Suppressor macrophage (primary cell): ENCODE data around the gene CRYGC.
"Not testable (repeated sequence)": the region's sequence is repeated elsewhere in the genome, so short reads cannot be mapped to it uniquely, and the experiment has no call there.

Experiments
- DNase-seq, 4 experiments: peaks; one replicate each; pipeline ENCODE4 v3.0.0-alpha.2; 2020 to 2022
- total RNA-seq, 17 experiments: gene quantifications; one replicate each; lab custom pipeline; 2026; ENCODE audit warnings: mixed read lengths in 6 of 17, inconsistent platforms in 3 of 17; lab: John Stamatoyannopoulos, UW

Gene CRYGC, protein sequence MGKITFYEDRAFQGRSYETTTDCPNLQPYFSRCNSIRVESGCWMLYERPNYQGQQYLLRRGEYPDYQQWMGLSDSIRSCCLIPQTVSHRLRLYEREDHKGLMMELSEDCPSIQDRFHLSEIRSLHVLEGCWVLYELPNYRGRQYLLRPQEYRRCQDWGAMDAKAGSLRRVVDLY
- total RNA-seq = 0 to 0.44 (median 0) reads per million in 17 experiments

DNA sequence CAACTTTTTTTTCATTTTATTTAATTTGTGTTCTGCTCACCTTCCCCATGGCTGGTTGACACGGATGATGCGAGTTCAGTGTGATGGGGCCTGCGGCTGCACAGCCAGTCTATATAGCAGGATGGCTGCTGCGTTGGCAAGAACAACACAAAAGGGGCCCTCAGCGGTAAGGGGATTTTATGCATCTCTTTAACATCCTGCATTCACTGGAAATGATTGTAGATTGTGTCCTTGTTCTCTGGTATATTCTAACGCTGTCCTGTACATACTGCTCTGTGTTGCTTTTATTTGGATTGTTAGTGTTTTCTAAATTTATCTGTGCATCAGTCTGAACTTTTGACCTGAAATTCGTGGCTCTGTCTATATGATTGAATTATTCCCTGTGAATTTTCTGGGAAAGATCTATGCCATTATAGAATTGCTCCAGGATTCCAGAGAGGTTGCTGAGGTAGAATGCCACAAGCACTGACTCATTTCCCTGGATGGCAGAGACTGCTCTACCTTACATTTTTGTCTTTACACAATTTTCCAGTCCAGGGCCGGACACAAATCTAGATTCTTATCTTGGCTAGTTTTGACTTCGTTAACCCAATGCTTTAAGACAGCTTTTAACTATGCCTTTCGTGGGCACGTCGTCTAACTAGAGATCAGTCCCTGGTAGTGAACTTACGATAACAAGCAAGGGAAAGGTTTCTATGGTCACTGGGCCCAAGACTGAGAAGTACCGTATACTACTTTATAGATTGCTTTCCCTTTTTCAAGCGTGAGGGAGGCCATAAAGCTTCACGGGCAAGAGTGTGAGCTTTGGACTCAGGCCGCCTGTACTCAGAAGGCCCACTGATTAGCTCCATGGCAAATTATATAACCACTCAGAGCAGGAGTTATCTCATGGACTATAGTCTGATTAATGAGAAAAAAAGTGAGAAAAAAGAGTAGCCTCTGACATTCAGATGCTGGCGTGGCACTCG is at the start of gene CRYGC:
Gene CRYGC, minus strand, starts transcription at position 85 of the 968 bp plus-strand sequence. Its CDS starts 36 bp downstream, at position 49.
- DNase-seq = no peak

DNA sequence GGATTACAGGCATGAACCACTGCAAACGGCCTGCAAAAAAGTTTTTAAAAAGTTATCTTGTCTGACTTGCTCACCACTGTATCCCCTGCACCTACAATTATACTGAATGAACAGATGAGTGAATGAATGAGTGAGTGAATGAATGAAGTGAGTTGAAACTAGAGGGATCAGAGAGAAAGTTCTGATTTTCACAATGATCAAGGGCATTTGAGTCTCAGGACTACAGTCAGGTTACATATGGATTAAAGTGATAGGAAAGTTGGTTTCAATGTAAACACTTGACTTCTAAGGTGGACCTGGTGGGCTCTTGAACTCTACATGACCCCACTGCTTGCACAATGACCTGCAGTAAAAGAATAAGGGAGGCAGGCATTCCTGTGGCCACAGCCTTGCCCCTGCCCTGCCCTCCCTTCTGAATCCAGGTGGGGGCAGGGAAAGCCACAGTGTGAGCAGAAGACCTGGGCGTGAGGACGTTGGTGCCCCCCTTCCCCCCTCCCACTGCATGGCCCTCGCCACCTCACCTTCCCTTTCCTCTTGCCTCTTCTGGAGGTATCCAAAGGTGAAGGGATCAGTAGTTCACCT is 49.5 kb upstream of the CRYGC start:
- DNase-seq = no peak

DNA sequence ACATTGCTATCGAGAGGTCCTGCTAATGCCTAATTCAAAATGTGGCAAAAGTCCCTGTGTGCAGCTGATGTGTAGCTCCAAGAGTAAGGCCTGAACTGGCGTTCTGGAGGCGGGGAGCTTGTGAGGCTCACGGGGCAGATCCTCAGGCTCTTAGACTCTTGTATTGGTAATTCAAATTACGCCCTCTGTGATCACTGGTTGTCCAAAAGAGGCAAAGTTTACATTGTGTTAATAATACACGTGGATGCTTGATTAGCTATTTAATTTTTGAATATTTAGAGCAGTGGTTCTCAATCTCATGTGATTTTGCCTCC is 46.2 kb upstream of the CRYGC start:
- peak in 2 of 4 experiments; percentile 8 to 12 for DNase-seq

DNA sequence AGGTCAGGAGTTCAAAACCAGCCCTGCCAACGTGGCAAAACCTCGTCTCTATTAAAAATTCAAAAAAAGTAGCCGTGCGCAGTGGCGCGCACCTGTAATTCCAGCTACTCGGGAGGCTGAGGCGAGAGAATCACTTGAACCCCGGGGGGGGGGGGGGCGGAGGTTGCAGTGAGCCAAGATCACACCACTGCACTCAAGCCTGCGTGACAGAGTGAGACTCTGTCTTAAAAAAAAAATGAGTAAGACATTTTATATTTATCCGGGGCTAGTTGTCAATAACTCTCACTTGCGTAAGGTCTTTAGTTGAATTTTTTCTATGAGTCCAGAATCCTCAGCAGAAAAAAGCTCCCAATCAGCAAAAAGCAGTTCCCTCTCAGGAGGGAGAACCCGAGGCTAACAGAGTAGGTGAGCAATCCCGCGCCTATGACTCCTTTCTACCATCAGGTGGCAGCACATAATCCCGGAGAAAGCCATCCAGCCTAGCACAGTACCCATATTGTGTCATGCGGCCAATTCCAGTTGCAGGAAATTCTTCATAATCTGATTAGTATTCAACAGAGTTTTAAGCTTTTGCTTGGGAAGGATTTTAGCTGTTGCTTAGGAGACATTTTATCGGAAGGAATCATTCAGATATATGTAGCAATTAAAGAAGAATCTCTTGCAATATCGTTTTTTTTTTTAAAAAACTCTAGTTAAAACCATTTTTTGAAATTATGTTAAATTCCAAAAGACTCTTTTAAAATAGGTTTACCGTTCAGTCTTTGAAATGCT is 45.6 kb upstream of the CRYGC start:
- peak; percentile 92 to 96 (median 95) for DNase-seq

DNA sequence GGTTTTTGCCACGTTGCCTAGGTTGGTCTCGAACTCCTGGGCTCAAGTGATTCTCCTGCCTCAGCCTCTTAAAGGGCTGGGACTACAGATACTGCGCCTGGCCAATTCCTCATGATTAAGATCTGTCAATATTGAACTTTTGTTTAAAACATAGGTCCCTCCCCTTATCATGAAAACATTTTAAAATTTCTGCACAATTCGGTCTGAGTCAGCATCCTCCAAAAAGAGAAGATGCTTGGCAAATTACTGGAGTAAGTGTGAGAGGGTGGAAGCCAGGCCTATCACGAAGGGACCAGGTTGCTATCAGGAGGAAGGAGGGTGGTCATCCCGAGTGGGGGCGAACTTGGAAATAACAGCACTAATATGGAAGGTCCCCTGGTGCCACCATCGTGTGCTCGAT is 44.5 kb upstream of the CRYGC start:
- DNase-seq = no peak

DNA sequence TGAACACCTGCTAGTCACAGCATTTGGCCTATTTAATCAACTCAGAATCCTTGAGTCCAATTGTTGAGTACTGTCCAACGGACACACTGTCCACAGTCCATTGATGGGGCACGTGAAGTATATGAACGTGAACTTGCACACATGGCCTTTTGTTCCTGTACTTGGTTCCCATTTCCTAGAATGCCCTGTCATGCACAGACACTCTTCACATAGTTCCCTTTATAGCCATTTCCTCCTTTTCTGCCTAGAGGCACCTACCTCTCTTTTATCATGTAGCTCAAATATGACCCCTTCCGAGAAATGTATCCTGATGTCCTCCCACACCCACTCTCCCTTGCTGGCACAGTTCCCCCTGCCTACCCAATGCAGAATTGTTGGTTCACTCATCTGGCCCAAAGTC is 42.5 kb upstream of the CRYGC start:
- DNase-seq = peak; percentile 74 to 93 (median 82)

DNA sequence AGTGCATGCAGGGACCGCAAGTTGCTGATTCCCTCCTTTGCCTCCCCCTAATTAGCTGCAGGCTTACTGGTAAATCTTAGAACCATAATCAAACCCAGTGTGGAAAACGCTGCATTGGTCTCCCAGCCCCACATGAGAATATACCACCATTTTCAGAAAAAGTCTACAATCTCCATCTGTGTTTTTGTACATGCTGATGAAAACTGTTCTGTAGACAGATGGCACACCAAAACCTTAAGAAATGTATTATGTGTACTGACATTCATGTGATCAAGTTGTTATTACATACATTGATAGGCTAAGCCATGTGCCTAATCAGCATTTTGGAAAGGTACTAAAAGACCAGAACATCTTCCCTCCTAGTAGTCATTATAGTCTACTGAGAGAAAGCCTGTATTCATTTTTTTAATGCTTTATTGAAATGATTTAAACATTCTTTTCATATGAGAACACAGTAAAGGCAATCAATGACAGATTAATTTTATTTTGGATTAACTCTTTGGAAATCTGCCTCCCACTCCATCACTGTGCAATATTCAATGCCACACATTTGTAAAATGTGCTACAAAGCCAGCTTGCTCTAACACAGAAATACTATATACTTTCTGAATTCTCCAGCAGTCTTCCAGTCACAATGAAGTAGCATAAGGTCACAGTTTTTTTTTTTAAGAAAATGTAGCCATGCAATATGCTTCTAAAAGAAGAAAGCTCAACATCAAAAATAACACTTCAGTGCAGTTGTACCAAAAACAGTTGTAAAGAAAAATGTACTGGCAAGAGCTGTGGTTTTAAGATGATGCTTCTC is 35.5 kb upstream of the CRYGC start:
- DNase-seq = no peak

DNA sequence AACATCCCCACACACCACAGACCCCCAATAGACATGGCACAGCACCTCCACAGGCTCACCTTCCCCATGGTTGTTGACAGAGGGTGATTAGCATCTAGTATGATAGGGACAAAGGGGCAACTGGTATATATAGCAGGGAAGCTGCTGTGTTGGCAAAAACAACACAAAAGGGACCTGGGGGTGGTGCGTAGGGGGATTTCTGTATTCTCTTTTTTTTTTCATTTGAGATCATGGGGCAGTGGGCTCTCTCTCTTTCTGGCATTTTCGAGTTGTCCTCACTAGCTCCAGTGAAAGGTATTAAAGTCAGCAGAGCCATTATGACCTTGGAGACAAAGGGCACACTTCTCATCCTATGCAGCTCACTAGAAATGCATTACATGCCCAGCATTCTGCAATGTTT is 33.9 kb upstream of the CRYGC start, which contains the start of gene CRYGA:
Gene CRYGA, minus strand, starts transcription at position 101 of the 400 bp plus-strand sequence. Its CDS starts 33 bp downstream, at position 68.
- DNase-seq = no peak

DNA sequence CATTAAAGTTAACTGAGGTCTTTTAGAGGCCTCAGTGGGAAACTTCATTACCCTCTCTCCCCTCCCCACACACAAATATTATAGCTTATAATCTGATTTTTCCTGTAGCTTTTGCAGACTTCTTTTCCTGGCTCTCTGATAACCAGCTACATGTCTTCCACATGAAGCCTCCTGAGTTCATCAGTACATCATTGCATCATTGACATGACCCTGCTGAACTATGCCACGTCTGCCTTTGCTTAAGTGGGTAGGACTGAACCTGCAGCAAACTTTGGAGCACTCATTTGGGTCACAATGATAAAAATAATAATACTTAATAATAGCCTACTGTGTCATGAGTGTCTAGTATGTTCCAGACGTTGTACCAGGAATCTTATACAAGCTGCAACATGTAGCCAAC is 26.8 kb upstream of the CRYGC start:
- no peak for DNase-seq

DNA sequence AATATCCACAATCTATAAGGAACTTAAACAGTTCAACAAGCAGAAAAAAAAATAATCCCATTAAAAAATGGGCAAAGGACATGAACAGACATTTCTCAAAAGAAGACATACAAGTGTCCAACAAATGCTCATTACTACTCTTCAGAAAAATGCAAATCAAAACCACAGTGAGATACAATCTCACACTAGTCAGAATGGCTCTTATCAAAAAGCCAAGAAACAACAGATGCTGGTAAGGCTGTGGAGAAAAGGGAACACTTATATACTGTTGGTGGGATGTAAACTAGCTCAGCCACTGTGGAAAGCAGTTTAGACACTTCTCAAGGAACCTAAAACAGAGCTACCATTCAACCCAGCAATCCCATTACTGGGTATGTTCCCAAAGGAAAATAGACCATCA is 23.5 kb upstream of the CRYGC start:
- no peak for DNase-seq

DNA sequence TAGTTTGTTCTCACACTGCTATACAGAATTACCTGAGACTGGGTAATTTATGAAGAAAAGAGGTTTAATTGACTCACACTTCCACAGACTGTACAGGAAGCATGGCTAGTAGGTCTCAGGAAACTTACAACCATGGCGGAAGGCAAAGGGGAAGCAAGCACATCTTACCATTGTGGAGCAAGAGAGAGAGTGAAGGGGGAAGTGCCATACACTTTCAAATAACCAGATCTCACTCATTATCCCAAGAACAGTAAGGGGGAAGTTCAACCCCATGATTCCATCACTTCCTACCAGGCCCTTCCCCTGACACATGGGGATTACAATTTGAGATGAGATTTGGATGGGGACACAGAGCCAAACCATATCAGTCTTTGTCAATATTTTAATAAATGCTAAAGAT is 21.3 kb upstream of the CRYGC start:
- DNase-seq = peak; percentile 49 to 74 (median 60)

DNA sequence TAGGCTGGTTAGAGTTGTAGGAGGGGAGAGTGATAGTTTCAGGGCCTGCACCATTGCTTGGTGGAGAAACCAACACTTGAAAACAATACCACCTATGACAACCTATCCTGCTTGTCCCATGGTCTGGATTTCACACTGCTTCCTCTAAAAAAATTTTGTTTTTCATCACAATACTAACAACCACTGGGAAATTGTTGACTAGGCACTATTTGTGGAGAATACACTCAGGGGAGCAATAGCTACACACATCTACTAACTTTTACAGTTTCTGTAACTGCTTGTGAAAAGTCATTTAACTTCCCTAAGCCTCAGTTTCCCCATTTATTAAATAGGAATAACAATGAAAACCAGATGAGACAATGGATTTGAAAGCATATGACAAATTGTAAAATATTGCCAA is 20.5 kb upstream of the CRYGC start:
- no peak for DNase-seq

DNA sequence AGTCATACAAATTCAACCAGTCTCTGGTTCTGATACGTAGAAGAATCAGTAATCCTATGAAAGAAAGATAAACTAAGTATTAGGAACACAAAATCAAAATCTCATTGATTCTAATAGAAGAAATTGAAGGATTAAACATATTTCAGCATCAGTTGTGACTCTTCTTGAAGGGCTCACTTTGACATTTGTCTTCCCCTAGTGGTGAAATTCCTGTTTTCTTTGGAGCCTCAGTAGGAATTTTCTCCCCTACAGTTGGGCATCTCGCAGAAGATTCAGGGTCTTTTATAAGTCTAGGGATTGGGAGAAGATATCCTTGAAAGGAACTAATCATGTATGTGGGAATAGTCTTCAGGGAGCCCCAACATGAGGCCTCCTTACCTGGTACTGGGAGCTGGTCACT is 19.2 kb upstream of the CRYGC start:
- no peak for DNase-seq

DNA sequence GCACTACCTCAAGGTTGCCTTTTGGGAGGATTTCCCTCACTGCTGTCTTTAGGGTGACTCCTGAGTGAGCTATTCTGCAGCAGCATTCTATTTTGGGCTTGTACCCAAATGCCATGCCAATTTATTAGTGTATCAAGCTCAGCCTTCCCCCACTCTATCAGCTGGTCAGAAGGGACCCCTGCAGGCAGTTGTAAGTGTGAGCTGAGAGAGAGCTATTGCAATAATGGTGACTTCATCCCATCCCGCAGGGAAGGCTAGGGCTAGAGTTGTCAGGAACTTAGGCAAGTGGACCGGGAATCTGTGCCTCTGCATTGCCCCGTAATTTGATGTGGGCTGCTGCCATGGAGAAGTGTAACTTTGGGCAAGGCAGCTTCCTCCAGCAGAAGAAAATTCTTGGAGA is 18.1 kb upstream of the CRYGC start:
- DNase-seq = no peak

DNA sequence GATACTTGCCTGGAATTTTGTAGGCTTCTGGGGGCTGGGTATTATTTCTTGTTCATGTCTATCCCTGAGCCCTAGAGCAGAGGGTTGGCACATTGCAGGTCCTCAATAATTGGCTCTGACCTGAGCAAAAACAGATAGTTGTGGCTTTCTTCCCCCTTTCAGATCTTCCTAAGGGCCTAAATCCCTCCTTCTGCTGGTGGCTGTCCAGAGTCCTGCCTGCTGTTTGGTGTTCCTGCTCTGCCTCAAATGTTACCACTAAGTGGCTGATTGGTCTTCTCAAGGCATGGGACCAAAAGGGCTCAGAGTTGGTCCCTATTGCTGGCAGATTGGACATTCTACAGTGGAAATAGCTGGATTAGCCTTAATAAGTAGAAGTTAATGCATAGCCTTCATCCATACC is 17.4 kb upstream of the CRYGC start:
- no peak for DNase-seq

DNA sequence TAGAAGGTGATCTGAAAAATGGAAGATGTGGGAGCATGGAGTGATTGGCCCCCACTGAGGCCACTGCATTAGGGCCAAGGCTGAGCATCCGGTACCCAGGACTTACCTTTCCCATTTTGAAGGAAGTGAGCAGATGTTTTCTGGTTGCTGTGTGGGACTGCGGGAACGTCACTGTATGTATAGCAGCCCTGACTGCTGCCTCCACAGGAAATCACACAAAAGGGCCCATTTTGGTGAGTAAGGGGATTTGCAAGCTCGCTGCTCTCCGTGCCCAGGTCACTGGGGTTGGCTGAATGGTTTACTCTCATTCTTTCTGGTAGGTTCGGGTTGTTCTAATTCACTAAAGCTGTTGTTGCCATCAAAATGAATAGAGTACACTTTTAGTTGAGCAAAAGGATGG is 16.4 kb upstream of the CRYGC start, which contains the start of gene CRYGB:
Gene CRYGB, minus strand, starts transcription at position 153 of the 400 bp plus-strand sequence. Its CDS starts 38 bp downstream, at position 115.
- DNase-seq = no peak

DNA sequence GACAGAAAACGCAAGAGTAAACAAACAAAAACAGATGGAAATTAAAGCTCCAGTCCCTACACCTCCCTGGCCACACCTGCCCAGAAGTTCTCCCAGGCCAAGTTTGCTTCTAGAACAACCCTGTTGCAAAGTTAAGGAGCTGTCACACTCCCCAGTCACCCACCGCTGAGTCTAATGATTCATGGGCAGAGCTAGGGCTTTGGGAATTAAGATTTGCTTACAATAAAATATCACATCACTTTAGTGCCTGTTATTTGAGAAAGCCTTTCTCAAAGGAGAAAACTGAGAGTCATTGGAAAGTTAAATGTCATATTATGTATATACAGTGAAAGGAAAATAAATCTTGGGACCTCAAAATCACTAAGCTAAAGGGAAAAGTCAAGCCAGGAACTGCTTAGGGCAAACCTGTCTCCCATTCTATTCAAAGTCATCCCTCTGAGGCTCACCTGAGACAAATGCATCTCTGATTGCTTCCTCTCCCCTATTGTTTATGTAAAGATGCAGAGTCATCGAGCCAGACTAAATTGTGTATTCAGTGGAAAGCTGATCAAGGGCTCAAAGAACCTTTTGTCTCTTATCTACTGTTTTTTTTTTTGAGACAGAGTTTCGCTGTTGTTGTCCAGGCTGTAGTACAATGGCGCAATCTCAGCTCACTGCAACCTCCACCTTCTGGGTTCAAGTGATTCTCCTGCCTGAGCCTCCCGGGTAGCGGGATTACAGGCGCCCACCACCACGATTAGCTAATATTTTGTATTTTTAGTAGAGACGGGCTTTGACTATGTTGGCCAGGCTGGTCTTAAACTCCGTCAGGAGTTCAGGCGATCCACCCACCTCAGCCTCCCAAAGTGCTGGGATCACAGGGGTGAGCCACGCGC is 13.5 kb upstream of the CRYGC start:
- no peak for DNase-seq

DNA sequence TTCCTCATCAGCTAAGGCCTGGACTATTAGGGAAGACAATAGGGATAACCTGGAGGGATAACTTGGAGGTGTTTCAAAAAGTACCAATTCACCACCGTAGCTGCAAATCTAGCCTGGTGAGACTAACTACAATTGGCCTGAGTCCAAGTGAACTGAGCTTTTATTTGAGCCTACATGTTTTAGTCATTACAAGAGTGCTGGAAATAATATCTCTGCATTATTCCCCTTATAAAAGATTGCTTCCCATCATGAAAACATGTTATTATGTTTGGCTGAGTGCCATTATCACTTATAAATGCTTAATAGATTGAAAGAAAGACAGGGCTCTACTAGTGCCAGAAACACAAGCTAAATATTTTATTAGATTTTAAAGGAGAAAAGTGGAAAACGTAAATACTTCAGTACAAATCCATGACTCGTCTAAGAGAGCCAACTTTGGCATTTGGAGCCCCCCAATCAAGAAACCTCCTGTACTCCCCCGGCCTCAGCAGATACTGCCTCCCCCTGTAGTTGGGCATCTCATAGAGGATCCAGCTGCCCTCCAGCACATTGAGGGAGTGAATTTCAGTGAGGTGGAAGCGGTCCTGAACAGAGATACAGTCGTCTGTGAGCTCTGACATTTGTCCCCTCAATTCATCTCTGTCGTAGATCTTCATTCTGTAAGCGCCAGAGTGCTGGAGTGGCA is 12.8 kb upstream of the CRYGC start:
- no peak for DNase-seq

DNA sequence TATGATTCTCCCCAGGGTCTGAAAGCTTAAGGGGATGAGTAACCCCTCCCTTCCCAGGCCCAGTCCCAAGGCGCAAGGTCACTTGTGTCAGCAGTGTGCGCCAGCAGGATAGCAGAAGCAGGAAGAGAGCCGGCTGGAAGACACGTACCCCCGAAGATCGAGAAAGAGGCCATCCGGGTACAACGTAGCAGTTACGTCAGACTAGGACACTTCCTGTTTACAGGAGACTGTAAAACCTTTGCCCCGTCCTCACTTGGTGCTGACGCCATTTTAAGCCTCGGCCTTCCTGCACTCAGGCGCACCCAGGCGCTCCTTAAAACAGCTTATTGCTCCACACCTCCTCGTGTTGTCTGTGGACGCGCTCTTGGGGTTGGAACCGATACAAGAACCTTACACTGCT is 9.8 kb upstream of the CRYGC start:
- no peak for DNase-seq

DNA sequence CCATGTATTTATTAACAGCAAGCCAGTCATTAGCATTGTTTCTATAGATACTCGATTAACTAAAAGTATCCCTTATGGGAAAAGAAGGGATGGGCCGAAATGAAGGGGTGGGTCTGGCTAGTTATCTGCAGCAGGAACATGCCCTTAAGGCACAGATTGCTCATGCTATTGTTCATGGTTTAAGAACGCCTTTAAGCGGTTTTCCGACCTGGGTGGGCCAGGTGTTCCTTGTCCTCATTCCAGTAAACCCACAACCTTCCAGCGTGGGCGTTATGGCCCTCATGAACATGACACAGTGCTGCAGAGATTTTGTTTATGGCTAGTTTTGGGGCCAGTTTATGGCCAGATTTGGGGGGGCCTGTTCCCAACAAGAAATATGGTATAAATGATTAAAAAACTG is 8.7 kb upstream of the CRYGC start:
- DNase-seq = not testable (repeated sequence)
